ENCODE measurements around the gene ADAMTS7.
"Not testable (repeated sequence)": the region's sequence is repeated elsewhere in the genome, so short reads cannot be mapped to it uniquely, and the experiment has no call there.

- TF ChIP-seq POLR2AphosphoS5, CTCF (IDR thresholded peaks at IDR 0.05): not testable (repeated sequence)
Observed at GRCh38 chr15:78798355-78798754, 12.9 kb downstream of the ADAMTS7 start.
